Cardiac fibroblast (primary cell): ENCODE results near the gene LETMD1.

Experiments
- DNase-seq, 2 donors: peaks; one replicate each; pipeline versions ENCODE4 v3.0.0 to v3.0.0-alpha.2; 2010; ENCODE audit warnings: low read depth in 2 of 2
- H3K4me3 ChIP-seq, 2 donors: replicated peaks in 1 of 2; 1 replicate in 1 of 2; 2 replicates in 1 of 2; pipeline ENCODE4 v1.5.1; 2011; ENCODE audit warnings: low read depth in 2 of 2, low read length in 2 of 2, mild to moderate bottlenecking in 2 of 2, moderate library complexity in 1 of 2
- TF ChIP-seq, protein P1 (sequence below): IDR thresholded peaks from one replicate; pipeline ENCODE4 v1.5.1; 2011; ENCODE audit warnings: low read depth, mild to moderate bottlenecking, low read length, inconsistent platforms

The LETMD1 gene

DNA sequence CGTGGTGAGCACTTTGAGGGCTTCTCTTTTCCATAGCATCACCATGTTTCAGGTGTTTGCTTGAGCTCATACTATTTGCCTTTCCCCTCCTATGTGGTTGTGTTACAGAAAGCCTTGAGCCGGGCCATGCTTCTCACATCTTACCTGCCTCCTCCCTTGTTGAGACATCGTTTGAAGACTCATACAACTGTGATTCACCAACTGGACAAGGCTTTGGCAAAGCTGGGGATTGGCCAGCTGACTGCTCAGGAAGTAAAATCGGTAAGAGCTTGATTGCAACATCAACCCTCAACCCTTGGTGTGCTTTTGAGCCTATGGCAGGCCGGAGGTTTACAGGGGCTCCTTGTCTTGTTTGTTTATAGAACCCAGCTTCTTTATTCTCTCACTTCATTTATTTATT, 8.1 kb downstream of the LETMD1 start:
- peak; percentile 69 to 95 for DNase-seq
- no peak overlapping the region for H3K4me3 ChIP-seq
- TF ChIP-seq, protein P1, sequence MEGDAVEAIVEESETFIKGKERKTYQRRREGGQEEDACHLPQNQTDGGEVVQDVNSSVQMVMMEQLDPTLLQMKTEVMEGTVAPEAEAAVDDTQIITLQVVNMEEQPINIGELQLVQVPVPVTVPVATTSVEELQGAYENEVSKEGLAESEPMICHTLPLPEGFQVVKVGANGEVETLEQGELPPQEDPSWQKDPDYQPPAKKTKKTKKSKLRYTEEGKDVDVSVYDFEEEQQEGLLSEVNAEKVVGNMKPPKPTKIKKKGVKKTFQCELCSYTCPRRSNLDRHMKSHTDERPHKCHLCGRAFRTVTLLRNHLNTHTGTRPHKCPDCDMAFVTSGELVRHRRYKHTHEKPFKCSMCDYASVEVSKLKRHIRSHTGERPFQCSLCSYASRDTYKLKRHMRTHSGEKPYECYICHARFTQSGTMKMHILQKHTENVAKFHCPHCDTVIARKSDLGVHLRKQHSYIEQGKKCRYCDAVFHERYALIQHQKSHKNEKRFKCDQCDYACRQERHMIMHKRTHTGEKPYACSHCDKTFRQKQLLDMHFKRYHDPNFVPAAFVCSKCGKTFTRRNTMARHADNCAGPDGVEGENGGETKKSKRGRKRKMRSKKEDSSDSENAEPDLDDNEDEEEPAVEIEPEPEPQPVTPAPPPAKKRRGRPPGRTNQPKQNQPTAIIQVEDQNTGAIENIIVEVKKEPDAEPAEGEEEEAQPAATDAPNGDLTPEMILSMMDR = no peak

DNA sequence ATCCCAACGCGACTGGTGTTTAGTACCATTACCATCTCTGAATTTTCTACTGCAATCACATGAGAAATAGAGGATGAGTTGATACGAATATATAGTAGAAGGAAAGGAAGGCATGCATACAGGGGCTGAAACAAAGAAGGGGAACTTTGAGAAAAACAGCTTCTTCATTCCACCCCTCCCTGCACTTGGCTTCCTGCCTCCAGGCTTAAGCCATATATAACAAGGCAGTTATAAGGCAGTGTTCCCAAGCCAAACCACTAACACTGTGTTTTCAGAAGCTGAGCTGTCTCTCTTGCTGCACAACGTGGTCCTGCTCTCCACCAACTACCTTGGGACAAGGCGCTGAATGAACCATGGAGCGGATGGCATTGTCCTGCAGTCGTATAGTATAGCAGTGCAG, 11.0 kb downstream of the LETMD1 start:
- no peak overlapping the region for H3K4me3 ChIP-seq

DNA sequence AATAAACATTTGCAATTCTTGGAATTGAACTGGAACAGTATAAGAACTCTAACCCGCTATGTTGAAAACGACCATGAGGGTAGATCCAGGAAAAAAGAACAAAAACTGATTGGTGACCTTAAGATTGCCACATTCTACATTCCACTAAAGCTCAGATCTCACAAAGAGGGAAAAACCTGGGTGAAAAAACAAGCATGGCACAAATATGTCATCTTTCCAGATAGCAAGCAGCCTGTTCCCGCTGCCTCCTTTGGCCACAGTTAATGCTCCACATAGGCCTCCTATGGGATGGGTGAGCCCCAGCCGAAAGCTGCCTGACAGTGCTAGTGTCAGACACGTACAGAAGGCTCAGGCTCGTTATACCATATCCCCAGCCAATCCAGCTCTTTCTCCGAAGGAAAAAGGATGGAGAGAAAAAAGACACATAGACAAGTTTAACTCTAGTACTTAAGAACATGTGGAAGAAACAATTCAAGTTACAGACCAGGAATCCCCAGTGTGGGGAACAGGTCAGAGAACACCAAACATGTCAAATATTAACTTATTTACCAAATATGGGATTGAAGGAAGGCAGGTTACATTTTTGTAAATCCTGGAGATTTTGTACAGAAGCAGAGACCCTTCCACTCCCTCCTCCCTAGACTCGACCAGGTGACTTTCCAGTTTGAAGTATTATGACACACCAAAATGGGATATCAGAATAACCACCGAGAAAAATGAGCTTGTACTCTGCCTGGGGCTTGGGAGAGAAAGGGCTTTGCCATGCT, 14.7 kb downstream of the LETMD1 start:
- no peak overlapping the region for H3K4me3 ChIP-seq
- DNase-seq = no peak
- TF ChIP-seq, protein P1 = no peak

More for the DNA sequence above, 11.0 kb downstream of the LETMD1 start:
- TF ChIP-seq, protein P1 = no peak
- DNase-seq = no peak

DNA sequence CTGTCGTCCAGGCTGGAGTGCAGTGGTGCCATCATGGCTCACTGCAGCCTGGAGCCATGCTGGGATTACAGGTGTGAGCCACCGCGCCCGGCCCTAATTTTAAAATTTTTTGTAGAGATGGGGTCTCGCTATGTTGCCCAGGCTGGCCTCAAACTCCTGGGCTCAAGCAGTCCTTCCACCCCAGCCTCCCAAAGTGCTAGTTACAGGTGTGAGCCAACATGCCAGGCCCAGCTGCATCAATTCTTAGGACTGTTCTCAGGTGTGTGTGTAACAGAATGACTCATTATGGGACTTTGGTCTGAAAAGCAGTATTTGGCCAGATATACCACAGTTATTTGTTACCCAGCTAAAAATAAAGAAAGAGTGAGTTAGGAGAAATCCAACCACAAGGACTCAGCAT, 17.4 kb downstream of the LETMD1 start:
- no peak overlapping the region for H3K4me3 ChIP-seq
- no peak for DNase-seq
- TF ChIP-seq, protein P1 = no peak

DNA sequence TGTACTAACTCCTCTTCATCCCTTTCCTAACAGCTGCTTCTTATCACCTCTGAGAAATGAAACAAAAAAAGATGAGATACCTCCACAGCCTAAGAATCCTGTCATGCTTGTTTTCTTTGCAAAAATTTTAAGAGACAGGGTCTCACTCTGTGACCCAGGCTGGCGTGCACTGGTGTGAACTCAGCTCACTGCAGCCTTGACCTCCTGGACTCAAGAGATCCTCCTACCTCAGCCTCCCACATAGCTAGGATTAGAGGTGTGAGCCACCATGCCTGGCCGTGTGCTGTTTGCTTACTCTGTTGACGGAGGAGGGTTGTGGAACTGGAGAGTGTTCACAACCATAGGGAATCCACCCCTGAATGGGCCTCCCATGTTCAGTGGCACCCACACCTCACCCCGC, 19.1 kb downstream of the LETMD1 start:
- no peak for DNase-seq
- TF ChIP-seq, protein P1 = no peak
- H3K4me3 ChIP-seq = no peak overlapping the region

DNA sequence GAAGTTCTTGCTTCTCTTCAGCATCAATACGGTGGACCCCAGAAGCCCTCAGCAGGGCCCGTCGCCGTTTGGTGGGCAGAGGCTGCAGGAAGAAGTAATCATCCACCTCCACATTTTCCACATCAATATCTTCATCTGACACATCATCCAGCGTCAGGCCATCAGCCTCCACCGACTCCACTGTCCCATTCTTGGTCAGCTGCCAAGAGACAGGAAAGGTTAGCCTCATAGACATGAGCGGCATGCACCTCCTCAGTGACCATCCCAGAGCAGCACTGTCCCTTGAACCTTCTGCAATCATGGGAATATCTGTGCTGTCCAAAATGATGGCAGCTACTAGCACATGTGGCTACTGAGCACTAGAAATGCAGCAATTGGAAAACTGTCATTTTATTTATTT, 19.6 kb downstream of the LETMD1 start:
- no peak overlapping the region for H3K4me3 ChIP-seq
- no peak for DNase-seq
- TF ChIP-seq, protein P1 = no peak

DNA sequence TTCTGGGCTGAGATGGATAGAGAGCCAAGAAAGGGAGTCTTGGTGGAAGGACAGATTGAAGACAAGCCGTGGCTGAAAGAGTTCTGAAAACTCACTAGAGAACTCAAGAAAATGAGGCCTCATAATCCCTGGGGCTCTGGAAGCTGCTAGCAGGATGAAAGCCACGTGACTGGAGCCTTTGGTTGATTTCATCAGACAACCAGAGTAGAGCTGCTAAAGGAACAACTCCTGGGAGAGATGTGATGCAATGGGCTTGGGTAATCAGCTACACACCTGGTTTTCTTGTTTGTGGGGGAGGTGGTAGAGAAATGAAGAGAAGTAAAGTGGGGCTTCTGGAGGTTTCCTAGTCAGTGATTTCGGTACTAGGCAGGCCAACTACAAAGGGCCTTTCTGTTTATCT, 21.9 kb downstream of the LETMD1 start:
- DNase-seq = peak; percentile 40 to 70
- H3K4me3 ChIP-seq = no peak overlapping the region
- TF ChIP-seq, protein P1 = no peak
